ENCODE results near the gene NONO.

NONO gene

DNA sequence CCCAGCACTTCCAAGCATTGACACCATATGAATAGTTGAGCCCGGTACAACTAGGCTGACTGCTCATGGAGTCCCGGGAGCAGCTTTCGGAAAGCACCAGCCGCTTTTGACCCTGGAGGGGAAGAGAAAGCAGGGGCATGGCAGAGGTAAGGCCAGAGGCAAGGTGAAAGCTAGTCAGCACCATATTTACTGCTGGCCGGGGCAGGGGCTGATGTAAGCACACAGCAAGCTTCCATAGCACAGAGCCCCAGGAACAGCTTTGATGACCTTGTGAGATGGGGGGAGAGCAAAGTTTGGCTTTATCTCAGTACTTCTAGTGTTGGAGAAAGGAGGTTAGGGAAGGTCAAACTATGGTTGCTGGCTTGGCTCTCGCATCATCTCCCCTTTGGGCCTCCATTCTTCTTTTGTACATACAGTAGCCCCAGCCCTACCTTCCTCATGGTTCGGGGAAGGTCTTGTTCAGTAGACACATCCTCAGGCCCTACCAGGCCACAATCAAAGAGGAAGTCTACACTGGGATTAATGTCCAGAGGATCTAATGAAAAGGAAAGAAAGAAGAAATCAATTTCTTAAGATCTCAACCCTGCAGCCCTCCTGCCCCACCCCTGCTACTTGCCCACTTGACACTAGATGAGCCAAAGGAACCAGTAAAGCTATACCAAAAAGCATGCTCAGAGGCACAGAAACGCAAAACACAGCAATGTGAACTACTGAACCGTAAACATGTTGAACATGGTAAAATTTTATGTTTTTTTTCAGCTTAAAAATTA lies 38.9 kb upstream of the NONO start:
- in situ Hi-C loops (cut with HindIII; ENCODE audit: low sequenced_read_pairs) = no loop called here
- TF ChIP-seq, protein P1, sequence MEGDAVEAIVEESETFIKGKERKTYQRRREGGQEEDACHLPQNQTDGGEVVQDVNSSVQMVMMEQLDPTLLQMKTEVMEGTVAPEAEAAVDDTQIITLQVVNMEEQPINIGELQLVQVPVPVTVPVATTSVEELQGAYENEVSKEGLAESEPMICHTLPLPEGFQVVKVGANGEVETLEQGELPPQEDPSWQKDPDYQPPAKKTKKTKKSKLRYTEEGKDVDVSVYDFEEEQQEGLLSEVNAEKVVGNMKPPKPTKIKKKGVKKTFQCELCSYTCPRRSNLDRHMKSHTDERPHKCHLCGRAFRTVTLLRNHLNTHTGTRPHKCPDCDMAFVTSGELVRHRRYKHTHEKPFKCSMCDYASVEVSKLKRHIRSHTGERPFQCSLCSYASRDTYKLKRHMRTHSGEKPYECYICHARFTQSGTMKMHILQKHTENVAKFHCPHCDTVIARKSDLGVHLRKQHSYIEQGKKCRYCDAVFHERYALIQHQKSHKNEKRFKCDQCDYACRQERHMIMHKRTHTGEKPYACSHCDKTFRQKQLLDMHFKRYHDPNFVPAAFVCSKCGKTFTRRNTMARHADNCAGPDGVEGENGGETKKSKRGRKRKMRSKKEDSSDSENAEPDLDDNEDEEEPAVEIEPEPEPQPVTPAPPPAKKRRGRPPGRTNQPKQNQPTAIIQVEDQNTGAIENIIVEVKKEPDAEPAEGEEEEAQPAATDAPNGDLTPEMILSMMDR (IDR thresholded peaks at IDR 0.05; ENCODE audit: low read depth, low read length) = no peak
- no peak for DNase-seq (ENCODE audit: low read depth, low spot score)
- no peak overlapping the region for H3K4me3 ChIP-seq (ENCODE audit: low read depth, low read length)

DNA sequence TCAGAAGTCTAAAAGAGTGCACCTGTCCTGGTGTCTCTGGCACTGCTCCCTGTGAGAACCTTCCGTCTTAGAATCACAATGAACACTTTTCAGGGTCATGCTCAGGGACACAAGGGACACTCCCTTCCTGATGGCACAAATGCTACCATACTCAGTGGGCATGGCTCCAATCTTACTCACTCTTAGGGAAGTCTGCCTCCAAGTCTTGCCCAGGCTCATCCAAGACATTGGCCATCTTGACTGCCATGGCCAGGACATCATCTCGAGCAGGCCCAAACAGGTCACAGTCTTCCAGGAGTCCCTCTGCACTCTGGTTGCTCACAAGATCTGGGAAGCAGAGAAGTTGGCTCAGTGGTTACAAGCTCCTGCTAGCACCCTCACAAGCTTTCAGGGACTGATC lies 38.3 kb upstream of the NONO start:
- no peak overlapping the region for H3K4me3 ChIP-seq (ENCODE audit: low read depth, low read length)
- TF ChIP-seq, protein P1 (IDR thresholded peaks at IDR 0.05; ENCODE audit: low read depth, low read length) = no peak
- in situ Hi-C loops (cut with HindIII; ENCODE audit: low sequenced_read_pairs) = no loop called here
- no peak for DNase-seq (ENCODE audit: low read depth, low spot score)

DNA sequence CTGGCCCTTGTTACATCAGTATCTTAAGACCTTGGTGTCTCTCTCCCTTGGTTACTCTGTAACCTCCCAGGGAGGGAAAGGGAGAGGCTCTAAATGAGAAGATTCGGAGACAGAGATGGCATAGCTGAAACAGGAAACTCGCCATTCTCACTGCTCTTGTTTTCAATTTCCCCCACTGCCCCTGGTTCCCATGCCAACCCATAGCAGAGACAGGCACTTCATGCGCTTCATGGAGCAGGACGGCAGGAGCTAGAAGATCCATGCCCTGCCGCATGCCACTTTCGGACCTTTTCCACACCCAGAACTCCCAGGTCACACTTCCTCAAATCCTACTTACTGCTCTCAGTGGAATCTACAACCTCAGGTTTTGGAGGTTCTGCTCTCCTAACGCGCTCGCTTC lies 32.6 kb upstream of the NONO start:
- no peak overlapping the region for H3K4me3 ChIP-seq (ENCODE audit: low read depth, low read length)
- DNase-seq (ENCODE audit: low read depth, low spot score) = no peak
- TF ChIP-seq, protein P1 (IDR thresholded peaks at IDR 0.05; ENCODE audit: low read depth, low read length) = no peak
- in situ Hi-C loops (cut with HindIII; ENCODE audit: low sequenced_read_pairs) = no loop called here

DNA sequence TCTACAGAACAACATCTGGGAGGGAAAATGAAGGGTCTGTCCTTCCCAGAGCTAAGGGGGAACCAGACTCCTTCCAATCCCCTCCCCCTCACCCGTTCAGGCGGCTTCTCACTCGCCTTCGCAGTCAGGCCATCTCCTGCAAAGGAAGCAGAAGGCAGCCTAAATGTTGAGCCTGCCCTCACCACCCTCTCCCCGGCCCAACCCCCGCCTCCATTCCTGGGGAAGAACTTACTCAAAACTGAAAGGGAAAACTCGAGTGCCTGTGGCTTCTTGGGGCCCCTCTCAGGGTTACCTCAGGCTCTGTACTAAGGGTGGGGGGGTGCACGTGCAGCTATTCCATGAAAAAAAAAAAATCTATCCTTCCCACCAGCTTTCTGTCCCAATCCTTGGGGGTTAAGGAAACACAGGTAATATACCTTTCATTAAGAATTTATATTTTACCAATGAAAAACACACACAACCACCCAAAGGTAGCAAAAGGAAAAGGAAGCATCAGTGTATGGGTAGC lies 31.9 kb upstream of the NONO start:
- no peak overlapping the region for H3K4me3 ChIP-seq (ENCODE audit: low read depth, low read length)
- in situ Hi-C loops (cut with HindIII; ENCODE audit: low sequenced_read_pairs) = no loop called here
- DNase-seq (ENCODE audit: low read depth, low spot score) = no peak
- TF ChIP-seq, protein P1 (IDR thresholded peaks at IDR 0.05; ENCODE audit: low read depth, low read length) = no peak

DNA sequence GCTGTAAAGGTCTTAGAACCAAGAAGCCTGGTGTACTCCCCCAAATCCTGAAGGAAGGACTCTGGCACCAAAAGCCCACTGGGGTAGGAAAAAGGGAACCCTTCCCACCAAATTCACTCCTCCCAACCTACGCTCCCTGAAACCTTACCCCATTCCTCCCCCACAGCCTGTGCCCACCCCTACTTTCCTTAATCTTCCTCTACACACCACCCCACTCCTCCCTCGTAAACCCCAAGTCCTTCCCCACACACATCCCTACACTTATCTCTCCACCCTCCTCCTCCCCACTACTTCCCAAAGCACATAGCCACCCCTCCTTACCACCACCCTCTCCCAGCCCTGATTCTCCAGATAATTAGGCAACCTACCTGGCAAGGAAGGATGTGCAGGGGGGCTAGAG lies 31.2 kb upstream of the NONO start:
- DNase-seq (ENCODE audit: low read depth, low spot score) = no peak
- H3K4me3 ChIP-seq (ENCODE audit: low read depth, low read length) = no peak overlapping the region
- in situ Hi-C loops (cut with HindIII; ENCODE audit: low sequenced_read_pairs) = no loop called here
- TF ChIP-seq, protein P1 (IDR thresholded peaks at IDR 0.05; ENCODE audit: low read depth, low read length) = no peak

DNA sequence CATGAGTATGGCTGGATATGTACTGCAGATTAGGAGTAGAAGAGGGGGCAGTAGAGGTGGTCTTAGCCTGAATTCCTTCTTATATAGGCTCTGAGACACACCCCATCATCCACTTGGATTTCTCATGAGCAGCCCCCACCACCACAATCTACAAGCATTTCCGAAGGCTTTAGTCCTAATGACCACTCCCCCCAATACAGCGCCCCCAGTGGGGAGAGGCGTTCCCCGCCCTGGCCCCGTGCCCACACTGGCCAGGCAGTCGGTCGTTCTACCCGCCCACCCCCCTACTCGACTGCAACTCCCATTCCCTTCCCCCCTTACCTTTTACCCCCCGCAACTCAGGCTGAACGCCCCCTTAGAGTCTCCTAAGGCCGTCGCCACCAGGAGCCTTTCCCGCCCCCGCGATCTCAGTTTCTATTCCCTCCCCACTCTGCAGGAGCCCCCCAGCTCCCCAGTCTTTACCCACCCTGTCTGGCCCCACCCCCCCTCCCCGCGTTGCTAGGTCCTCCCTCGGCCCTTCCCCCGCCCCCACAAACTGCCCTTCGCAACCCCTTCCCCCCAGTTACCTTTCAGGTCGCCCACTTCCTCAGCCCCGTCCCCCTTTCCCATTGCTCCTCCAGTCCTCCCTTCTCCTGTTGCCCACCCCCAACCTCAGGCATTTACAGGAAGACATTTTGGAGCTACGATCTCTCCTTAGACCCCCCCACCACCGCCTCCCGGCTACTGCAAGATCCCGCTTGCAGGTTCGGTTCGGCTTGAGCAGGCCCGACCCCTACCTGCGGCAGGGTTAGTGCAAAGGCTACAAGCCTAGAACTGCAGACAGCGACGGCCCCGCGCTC lies 30.0 kb upstream of the NONO start:
- peak overlapping the region; percentile 84 for H3K4me3 ChIP-seq (ENCODE audit: low read depth, low read length)
- in situ Hi-C loops (cut with HindIII; ENCODE audit: low sequenced_read_pairs) = no loop called here
- DNase-seq (ENCODE audit: low read depth, low spot score) = peak; percentile 25
- TF ChIP-seq, protein P1 (IDR thresholded peaks at IDR 0.05; ENCODE audit: low read depth, low read length) = peak; percentile 53
